T47D (cell line): Measurements from ENCODE around the gene GCNT2.
"Not testable (repeated sequence)": the region's sequence is repeated elsewhere in the genome, so short reads cannot be mapped to it uniquely, and the experiment has no call there.

Source experiments
- DNase-seq, 2 experiments: peaks; one replicate each; pipeline versions ENCODE4 v3.0.0 to v3.0.0-alpha.2; 2011 to 2012; ENCODE audit warnings: low read depth in 1 of 2, low spot score in 1 of 2
- JUND ChIP-seq: IDR thresholded peaks from 2 replicates; pipeline ENCODE4 v1.6.1; 2012; ENCODE audit warnings: low read depth
- in situ Hi-C: cut with HindIII; loops from 2 replicates; pipeline ENCODE4 v1.10.0; 2016; ENCODE audit warnings: low sequenced_read_pairs, low pct_unique_long_range_greater_than_20kb

Gene GCNT2

GRCh38 chr6:10491463-10491862, 29.7 kb upstream of the GCNT2 start:
- in situ Hi-C loops, result no loop called here
- DNase-seq, result no peak
- TF ChIP-seq JUND, result no peak

DNA sequence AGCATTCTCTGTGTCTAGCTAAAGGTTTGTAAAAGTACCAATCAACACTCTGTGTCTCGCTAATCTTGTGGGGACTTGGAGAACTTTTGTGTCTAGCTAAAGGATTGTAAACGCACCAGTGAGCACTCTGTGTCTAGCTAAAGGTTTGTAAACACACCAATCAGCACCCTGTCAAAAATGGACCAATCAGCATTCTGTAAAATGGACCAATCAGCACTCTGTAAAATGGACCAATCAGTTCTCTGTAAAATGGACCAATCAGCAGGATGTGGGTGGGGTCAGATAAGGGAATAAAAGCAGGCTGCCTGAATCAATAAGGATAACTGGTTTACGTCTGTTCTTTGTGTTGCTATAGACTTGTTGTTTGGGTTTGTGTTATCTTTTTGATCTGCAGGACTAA, 29.2 kb upstream of the GCNT2 start:
- in situ Hi-C loops, DNase-seq: not testable (repeated sequence)

DNA sequence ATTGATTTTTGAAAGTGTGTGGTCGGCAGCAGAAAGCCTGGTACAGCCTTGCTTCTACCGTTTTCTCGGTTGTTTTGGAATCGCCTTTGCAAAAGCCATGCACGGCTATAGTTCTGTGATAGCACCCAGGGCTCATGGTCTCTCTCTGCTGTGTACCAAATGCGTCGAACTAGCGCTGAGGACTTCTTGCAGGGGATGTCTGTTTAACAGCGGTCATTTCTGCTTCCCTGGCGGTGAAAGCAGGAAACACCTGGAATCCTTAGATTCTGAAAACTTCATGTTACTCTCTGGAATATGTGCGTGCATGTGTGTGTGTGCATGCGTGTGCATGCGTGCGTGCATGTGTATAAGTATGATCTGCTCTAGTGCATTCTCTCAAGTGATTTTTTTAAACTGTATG, 26.1 kb upstream of the GCNT2 start:
- in situ Hi-C loops, result no loop called here
- DNase-seq, result no peak
- TF ChIP-seq JUND, result no peak

DNA sequence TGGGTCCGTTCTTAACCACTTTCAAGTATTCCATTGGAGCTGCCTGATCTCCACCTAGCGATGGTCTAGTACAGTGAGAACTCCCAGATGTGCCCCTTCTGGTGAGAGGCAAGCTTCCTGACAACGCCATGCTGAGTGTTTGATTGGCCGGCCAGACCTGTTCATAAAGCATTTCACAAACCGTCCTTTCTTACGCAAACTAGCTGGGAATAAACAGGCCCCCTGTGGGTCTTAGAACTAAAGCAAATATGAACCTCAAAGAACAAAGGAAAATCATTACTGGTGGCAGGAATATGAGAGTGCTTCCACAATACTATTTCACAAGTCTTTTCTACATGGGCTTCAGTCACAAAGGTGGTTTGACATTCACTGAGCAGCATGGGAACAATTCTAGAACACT, 15.6 kb upstream of the GCNT2 start:
- DNase-seq, result peak in 1 of 2 experiments; percentile 29
- in situ Hi-C loops, result no loop called here
- TF ChIP-seq JUND, result no peak

DNA sequence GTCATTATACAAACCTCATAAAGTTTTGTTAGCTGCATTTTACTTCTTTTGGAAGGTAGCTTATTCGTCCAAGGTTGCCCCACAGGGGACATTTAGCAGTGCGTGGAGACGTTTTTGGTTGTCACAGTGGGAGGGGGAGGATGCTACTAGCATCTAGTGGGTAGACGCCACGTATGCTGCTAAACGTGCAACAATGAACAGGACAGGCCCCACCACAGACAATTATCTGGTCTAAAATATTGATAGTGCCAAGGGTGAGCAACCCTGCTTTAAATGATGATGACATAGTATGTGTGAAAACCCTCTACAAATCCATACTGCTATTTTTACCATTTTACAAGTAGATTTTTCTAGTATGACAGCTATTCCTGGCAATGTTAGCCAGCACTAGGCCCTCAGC, 13.9 kb upstream of the GCNT2 start:
- DNase-seq, result no peak
- no peak for TF ChIP-seq JUND
- in situ Hi-C loops, result no loop called here

GRCh38 chr6:10507715-10508114, 13.4 kb upstream of the GCNT2 start:
- no peak for TF ChIP-seq JUND
- in situ Hi-C loops, result no loop called here
- no peak for DNase-seq

GRCh38 chr6:10510592-10511367, 10.4 kb upstream of the GCNT2 start:
- in situ Hi-C loops, result no loop called here
- no peak for TF ChIP-seq JUND
- peak; percentile 54 to 73 for DNase-seq

DNA sequence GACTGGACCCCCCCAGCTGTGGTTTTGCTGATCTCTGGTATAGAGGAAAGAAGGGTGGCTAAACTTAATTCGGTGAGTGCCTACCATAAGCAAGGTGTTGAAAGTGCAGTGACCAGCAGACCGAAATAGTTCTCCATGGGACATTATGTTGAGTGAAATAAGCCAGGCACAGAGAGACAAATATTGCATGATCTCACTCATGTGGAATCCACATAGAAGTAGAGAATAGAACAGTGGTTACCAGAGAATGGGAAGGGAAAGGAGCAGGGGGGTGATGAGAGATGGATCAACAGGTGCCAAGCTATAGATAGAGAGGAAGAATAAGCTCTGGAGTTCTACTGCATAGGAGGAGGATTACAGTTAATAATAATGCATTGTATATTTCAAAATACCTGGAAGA, 9.7 kb upstream of the GCNT2 start:
- TF ChIP-seq JUND, result no peak
- in situ Hi-C loops, result no loop called here
- peak in 1 of 2 experiments; percentile 11 for DNase-seq

DNA sequence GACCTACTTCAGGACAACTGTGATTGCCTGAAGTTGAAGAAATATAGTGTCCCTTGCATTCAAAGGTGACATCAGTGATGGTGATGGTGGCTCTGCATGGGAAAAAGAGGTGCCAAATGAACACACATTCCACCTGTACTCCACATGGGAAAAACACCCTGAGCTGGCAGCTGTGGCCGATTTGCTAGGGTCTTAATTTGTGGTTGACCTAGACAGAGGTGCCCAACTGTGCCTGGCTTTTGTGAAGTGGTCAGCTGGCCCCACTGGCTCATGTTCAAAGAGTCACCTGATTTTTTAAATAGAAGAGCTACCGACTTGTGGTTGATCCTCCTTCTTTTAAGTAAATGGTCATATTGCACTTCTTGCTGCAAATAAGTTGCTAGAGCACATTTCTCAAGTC, 7.6 kb upstream of the GCNT2 start:
- no peak for TF ChIP-seq JUND
- in situ Hi-C loops, result no loop called here
- DNase-seq, result no peak

DNA sequence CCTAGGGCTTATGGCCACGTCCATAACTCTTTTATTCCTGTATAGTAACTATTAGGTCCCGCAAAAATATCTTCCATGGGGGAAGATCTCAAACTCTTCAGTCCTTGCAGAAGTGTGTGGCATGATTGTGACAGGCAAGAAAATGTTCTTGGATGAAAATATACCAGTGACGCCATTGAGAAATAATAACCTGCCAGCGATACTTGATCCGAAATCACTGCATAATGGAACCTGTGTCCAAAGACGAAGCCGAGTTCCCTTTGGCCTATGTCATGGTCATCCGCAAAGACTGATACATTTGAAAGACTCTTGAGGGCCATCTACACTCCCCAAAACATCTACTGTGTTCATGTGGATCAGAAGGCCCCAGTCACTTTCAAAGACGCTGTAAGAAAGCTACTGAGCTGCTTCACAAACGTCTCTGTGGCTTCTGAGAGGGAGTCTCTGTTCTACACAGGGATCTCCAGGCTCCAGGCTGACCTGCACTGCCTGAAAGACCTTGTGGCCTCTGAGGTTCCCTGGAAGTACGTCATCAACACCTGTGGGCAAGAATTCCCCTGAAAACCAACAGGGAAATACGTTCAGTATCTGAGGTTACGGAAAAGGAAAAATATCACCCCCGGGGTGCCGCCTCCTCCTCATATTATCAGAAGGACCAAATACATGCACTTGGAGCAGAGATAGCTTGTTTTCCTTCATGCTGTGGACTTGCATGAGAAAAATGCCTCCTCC, 6.9 kb upstream of the GCNT2 start:
- DNase-seq, result no peak
- no peak for TF ChIP-seq JUND
- in situ Hi-C loops, result no loop called here

DNA sequence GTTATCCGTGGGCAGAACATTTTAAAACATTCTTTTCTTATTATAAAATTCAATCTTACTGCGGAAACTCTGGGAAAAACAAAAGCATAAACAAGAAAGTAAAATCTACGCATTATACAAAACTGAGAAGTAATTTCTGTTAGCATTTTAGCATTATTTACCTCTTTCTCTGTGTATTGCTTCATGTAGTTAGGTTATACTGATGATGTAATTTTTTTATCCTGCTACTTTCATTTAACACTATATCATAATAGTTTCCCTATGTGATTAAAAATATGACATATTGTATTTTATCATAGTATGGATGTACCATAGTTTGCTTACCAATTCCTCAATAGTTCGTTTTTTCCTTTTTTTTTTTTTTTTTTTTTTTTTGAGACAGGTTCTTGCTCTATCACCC, 4.2 kb upstream of the GCNT2 start:
- in situ Hi-C loops, result no loop called here
- DNase-seq, result no peak
- TF ChIP-seq JUND, result no peak

- in situ Hi-C loops, result no loop called here
- TF ChIP-seq JUND, result no peak
- peak in 1 of 2 experiments; percentile 63 for DNase-seq
These were observed 2.4 kb upstream of the GCNT2 start for GRCh38 chr6:10518557-10519407.

- in situ Hi-C loops, result not testable (repeated sequence)
These were observed 1.8 kb upstream of the GCNT2 start for GRCh38 chr6:10519408-10519697.

More at GRCh38 chr6:10519408-10519697, 1.8 kb upstream of the GCNT2 start:
- DNase-seq, result not testable (repeated sequence)
